ENCODE results near the gene OR52A5. TPM values are rescaled to one million over a fixed set of nuclear protein-coding genes. Genes with fewer than 3 reads are reported as not detected.

The OR52A5 gene
- not detected in 2 replicates for total RNA-seq

DNA sequence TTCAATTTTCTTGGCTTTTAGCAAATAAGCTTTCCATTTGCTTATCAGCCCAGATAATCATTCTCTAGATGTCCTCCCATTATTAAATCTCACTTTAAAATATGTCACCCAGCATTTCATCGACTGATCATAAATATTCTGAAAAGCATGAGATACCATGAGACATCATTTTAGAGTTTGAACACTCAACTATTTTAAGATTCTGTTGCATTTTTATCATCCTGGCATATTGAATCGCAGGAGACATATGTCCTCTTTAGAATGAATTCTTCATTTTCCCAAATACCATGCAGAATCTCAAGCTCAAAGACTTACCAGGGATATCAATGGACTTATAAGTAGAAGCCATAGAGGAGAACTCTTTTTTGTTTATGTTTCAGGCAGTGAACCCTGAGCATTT is at the start of gene OR52A5:
Gene OR52A5 (minus strand): TSS at position 361 of the 400 bp plus-strand sequence. CDS start 5,714 bp downstream, outside the sequence.

DNA sequence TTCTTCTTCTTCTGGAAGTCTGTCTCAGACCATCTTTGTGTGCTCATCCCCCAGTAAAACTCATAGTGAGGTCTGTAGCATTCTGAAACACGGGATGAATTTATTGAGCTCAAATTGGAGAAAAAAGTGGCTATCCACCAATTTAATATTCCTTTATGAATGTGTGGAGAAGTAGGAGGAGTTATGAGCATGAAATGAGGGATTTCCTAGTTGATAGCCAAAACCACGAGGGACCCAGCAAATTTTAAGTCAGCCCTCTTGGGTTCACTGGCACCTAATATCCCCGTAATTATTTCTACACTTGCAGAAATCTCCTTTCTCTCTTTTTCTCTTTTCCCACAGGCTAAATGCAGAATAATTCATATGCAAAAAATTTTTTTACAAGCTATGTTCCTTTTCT is 16.5 kb upstream of the OR52A5 start, which contains the start of gene OR52A1:
Gene OR52A1 (minus strand): TSS at position 101 of the 400 bp plus-strand sequence. CDS start 2,388 bp downstream, outside the sequence.

Other genes starting within 250 kb of the OR52A5 start
- not detected in 2 replicates for gene OR51A7, start 234.6 kb downstream of the OR52A5 start, total RNA-seq
- gene OR51G2, start 219.0 kb downstream of the OR52A5 start, total RNA-seq, result not detected in 2 replicates
- not detected in 2 replicates for gene OR51G1, start 214.0 kb downstream of the OR52A5 start, total RNA-seq
- not detected in 2 replicates for gene OR51A4, start 190.8 kb downstream of the OR52A5 start, total RNA-seq
- not detected in 2 replicates for gene OR51A2, start 182.6 kb downstream of the OR52A5 start, total RNA-seq
- gene OR51L1, start 143.5 kb downstream of the OR52A5 start, total RNA-seq, result under 0.01 TPM in 1 of 2 replicates, not detected in the other
- not detected in 2 replicates for gene OR52J3, start 91.8 kb downstream of the OR52A5 start, total RNA-seq
- gene OR52E2, start 78.7 kb downstream of the OR52A5 start, total RNA-seq, result not detected in 2 replicates
- not detected in 2 replicates for gene OR52E1, start 68.8 kb downstream of the OR52A5 start, total RNA-seq
- gene OR52A1, start 16.4 kb upstream of the OR52A5 start, total RNA-seq, result not detected in 2 replicates
- gene OR51V1, start 62.3 kb upstream of the OR52A5 start, total RNA-seq, result not detected in 2 replicates
- not detected in 2 replicates for gene HBB, start 88.7 kb upstream of the OR52A5 start, total RNA-seq
- not detected in 2 replicates for gene HBD, start 96.1 kb upstream of the OR52A5 start, total RNA-seq
- not detected in 2 replicates for gene HBG1, start 111.5 kb upstream of the OR52A5 start, total RNA-seq
- gene HBG2, start 116.4 kb upstream of the OR52A5 start, total RNA-seq, result not detected in 2 replicates
- 0.14 TPM in 1 of 2 replicates, not detected in the other for gene HBE1, start 131.6 kb upstream of the OR52A5 start, total RNA-seq
- gene OR51B4, start 163.6 kb upstream of the OR52A5 start, total RNA-seq, result not detected in 2 replicates
- gene OR51B2, start 185.9 kb upstream of the OR52A5 start, total RNA-seq, result 0.18 TPM in 1 of 2 replicates, not detected in the other
- gene OR51B5, start 205.2 kb upstream of the OR52A5 start, total RNA-seq, result 0.18 and 0.28 TPM in 2 replicates
- not detected in 2 replicates for gene OR51B6, start 213.2 kb upstream of the OR52A5 start, total RNA-seq
- not detected in 2 replicates for gene OR51M1, start 245.5 kb upstream of the OR52A5 start, total RNA-seq

Measured in smooth muscle cell of bladder (primary cell).